Skeletal muscle satellite cell (primary cell): ENCODE data around the gene C4A. TPM values are rescaled to one million over a fixed set of nuclear protein-coding genes. Genes with fewer than 3 reads are reported as not detected.
"Not testable (repeated sequence)": the region's sequence is repeated elsewhere in the genome, so short reads cannot be mapped to it uniquely, and the experiment has no call there.

Experiments used
- H3K27me3 ChIP-seq: 2 replicates; pipeline ENCODE4 v1.7.0; 2013; ENCODE audit warnings: low read length; ENCODE audit not compliant: control insufficient read depth, insufficient read depth
- H3K36me3 ChIP-seq: 2 replicates; pipeline ENCODE4 v1.7.0; 2013; ENCODE audit warnings: mild to moderate bottlenecking, control low read depth, low read length; ENCODE audit not compliant: insufficient read depth
- H3K4me1 ChIP-seq: 2 replicates; pipeline ENCODE4 v1.7.0; 2013; ENCODE audit warnings: low read length; ENCODE audit not compliant: control insufficient read depth, insufficient read depth
- H3K4me2 ChIP-seq: 2 replicates; pipeline ENCODE4 v1.7.0; 2013; ENCODE audit warnings: mild to moderate bottlenecking, low read length
- H3K4me3 ChIP-seq: 2 replicates; pipeline ENCODE4 v1.7.0; 2013; ENCODE audit warnings: low read length
- H3K9ac ChIP-seq: 2 replicates; pipeline ENCODE4 v1.7.0; 2013; ENCODE audit warnings: mild to moderate bottlenecking, low read depth, low read length, moderate library complexity
- H3K9me3 ChIP-seq: replicated peaks from 2 replicates; pipeline ENCODE4 v1.7.0; 2013; ENCODE audit warnings: mild to moderate bottlenecking, control low read depth, low read length
- total RNA-seq: library from RNA; depleted of rRNA; stranded (reverse); fragments of >200 nt; gene quantifications from 2 replicates; pipeline ENCODE4 v1.2.3, GENCODE V29; 2012; rRNA removed

C4A gene
- 1.8 and 2.0 TPM in 2 replicates for total RNA-seq

DNA sequence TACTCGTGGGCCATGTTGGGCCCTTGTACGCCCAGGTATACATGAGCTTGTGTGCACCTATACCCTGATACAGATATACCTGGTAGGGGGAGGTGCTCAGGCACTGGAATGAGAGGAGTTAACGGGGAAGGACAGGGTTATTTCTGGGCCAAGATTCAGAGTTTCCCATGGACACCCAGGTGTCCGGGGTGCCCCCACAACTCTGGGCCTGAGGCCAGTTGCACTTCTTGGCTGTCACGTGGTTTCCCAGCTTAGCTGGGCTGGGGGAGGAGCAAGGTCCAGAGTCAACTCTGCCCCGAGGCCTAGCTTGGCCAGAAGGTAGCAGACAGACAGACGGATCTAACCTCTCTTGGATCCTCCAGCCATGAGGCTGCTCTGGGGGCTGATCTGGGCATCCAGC is at the start of gene C4A:
Gene C4A (plus strand): TSS at position 314 of the 400 bp plus-strand sequence. CDS start 51 bp downstream, at position 365.
- H3K4me1 ChIP-seq, H3K27me3 ChIP-seq, H3K36me3 ChIP-seq, H3K9ac ChIP-seq, H3K9me3 ChIP-seq, H3K4me2 ChIP-seq, H3K4me3 ChIP-seq: not testable (repeated sequence)

DNA sequence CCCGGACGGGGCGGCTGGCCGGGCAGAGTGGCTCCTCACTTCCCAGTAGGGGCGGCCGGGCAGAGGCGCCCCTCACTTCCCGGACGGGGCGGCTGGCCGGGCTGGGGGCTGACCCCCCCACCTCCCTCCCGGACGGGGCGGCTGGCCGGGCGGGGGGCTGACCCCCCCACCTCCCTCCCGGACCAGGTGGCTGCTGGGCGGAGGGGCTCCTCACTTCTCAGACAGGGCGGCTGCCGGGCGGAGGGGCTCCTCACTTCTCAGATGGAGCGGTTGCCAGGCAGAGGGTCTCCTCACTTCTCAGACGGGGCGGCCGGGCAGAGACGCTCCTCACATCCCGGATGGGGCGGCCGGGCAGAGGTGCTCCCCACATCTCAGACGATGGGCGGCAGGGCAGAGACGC is 49.7 kb upstream of the C4A start:
- H3K4me1 ChIP-seq, H3K4me3 ChIP-seq, H3K4me2 ChIP-seq, H3K9ac ChIP-seq, H3K36me3 ChIP-seq, H3K9me3 ChIP-seq: not testable (repeated sequence)
- H3K27me3 ChIP-seq, result peaks cover 14% of the 10 kb centered on the region

- H3K27me3 ChIP-seq, result peaks cover 14% of the 10 kb centered on the region
Measured at GRCh38 chr6:31933537-31933936, 48.3 kb upstream of the C4A start.

DNA sequence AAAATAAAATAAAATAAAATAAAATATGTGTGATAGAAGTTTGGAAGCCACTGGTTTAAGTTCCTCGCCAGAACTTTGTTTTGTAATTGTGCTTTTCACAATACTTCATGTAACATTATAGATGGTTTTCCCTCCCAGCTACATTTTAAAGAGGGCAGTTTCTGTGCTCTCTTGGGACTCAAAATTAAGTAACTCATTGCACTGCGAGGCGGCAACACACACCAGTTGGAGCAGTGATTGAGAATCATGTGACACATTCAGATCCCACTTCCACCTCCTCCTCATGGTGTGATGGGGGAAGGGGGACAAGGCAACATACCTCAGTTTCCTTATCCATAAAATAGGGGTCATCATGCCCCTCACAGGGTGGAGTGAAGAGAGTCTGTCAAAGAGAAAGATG is 46.8 kb upstream of the C4A start:
- Histone ChIP-seq H3K4me2 (no peak overlapping the region), H3K4me3 (no peak overlapping the region), H3K27me3 (peaks cover 14% of the 10 kb centered on the region), H3K9ac (no peak overlapping the region), H3K36me3 (no peaks in the 10 kb centered on the region), H3K9me3 (no peaks in the 10 kb centered on the region), H3K4me1 (peaks cover under 1% of the 10 kb centered on the region)

More at GRCh38 chr6:31933537-31933936, 48.3 kb upstream of the C4A start:
- Histone ChIP-seq H3K4me1 (no peaks in the 10 kb centered on the region), H3K36me3 (no peaks in the 10 kb centered on the region), H3K4me3 (no peak overlapping the region), H3K4me2 (no peak overlapping the region), H3K9me3 (no peaks in the 10 kb centered on the region), H3K9ac (no peak overlapping the region)

GRCh38 chr6:31935823-31936222 is 46.0 kb upstream of the C4A start:
- no peak overlapping the region for H3K4me3 ChIP-seq
- no peaks in the 10 kb centered on the region for H3K36me3 ChIP-seq
- no peaks in the 10 kb centered on the region for H3K9me3 ChIP-seq
- H3K9ac ChIP-seq, result no peak overlapping the region
- H3K27me3 ChIP-seq, result peaks cover 14% of the 10 kb centered on the region
- peaks cover 5% of the 10 kb centered on the region for H3K4me1 ChIP-seq
- no peak overlapping the region for H3K4me2 ChIP-seq

- Histone ChIP-seq H3K4me3 (no peak overlapping the region), H3K4me1 (peaks cover 10% of the 10 kb centered on the region)
Measured at GRCh38 chr6:31940256-31940664, 41.6 kb upstream of the C4A start.

GRCh38 chr6:31943742-31944141 is 38.1 kb upstream of the C4A start:
- peaks cover 18% of the 10 kb centered on the region for H3K27me3 ChIP-seq
- H3K4me3 ChIP-seq, result no peak overlapping the region
- peaks cover 23% of the 10 kb centered on the region for H3K4me1 ChIP-seq
- H3K9me3 ChIP-seq, result no peaks in the 10 kb centered on the region
- no peaks in the 10 kb centered on the region for H3K36me3 ChIP-seq
- no peak overlapping the region for H3K4me2 ChIP-seq
- H3K9ac ChIP-seq, result no peak overlapping the region

More at GRCh38 chr6:31940256-31940664, 41.6 kb upstream of the C4A start:
- no peak overlapping the region for H3K4me2 ChIP-seq
- no peaks in the 10 kb centered on the region for H3K9me3 ChIP-seq
- no peak overlapping the region for H3K9ac ChIP-seq
- H3K36me3 ChIP-seq, result no peaks in the 10 kb centered on the region
- H3K27me3 ChIP-seq, result peaks cover 18% of the 10 kb centered on the region

- Histone ChIP-seq H3K4me1 (peaks cover 27% of the 10 kb centered on the region), H3K36me3 (no peaks in the 10 kb centered on the region), H3K4me3 (peak overlapping the region; percentile 29), H3K9ac (no peak overlapping the region), H3K9me3 (no peaks in the 10 kb centered on the region), H3K4me2 (peak overlapping the region; percentile 85), H3K27me3 (peaks cover 18% of the 10 kb centered on the region)
Measured at GRCh38 chr6:31945154-31945506, 36.7 kb upstream of the C4A start.

DNA sequence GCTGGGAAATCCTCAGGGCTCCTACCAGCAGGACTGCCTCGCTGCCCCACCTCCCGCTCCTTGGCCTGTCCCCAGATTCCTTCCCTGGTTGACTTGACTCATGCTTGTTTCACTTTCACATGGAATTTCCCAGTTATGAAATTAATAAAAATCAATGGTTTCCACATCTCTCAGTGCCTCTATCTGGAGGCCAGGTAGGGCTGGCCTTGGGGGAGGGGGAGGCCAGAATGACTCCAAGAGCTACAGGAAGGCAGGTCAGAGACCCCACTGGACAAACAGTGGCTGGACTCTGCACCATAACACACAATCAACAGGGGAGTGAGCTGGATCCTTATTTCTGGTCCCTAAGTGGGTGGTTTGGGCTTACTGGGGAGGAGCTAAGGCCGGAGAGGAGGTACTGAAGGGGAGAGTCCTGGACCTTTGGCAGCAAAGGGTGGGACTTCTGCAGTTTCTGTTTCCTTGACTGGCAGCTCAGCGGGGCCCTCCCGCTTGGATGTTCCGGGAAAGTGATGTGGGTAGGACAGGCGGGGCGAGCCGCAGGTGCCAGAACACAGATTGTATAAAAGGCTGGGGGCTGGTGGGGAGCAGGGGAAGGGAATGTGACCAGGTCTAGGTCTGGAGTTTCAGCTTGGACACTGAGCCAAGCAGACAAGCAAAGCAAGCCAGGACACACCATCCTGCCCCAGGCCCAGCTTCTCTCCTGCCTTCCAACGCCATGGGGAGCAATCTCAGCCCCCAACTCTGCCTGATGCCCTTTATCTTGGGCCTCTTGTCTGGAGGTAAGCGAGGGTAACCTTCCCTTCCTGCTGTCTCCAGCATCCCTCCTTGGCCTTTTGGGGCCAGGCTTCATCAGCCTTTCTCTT is 36.1 kb upstream of the C4A start, which contains the start of gene CFB:
Gene CFB (plus strand): TSS at position 589 of the 863 bp plus-strand sequence. CDS start 127 bp downstream, at position 716.
- Histone ChIP-seq H3K4me3 (peak within 1 kb of the TSS; percentile 60), H3K9me3 (no peaks in the 10 kb centered on the region), H3K4me1 (peaks cover 23% of the 10 kb centered on the region), H3K9ac (peak within 1 kb of the TSS; percentile 17), H3K36me3 (peaks cover 3% of the 10 kb centered on the region), H3K4me2 (peak within 1 kb of the TSS; percentile 85), H3K27me3 (peaks cover 18% of the 10 kb centered on the region)

GRCh38 chr6:31946370-31946885 is 35.4 kb upstream of the C4A start:
- H3K4me3 ChIP-seq, result no peak overlapping the region

GRCh38 chr6:31947070-31947675 is 34.7 kb upstream of the C4A start:
- Histone ChIP-seq H3K9ac (no peak overlapping the region), H3K9me3 (no peaks in the 10 kb centered on the region), H3K4me3 (no peak overlapping the region), H3K4me1 (peaks cover 23% of the 10 kb centered on the region), H3K27me3 (peaks cover 17% of the 10 kb centered on the region), H3K36me3 (peaks cover 18% of the 10 kb centered on the region), H3K4me2 (no peak overlapping the region)

More at GRCh38 chr6:31946370-31946885, 35.4 kb upstream of the C4A start:
- no peaks in the 10 kb centered on the region for H3K9me3 ChIP-seq
- no peak overlapping the region for H3K9ac ChIP-seq
- H3K36me3 ChIP-seq, result peaks cover 10% of the 10 kb centered on the region
- H3K4me2 ChIP-seq, result peak overlapping the region; percentile 85
- H3K27me3 ChIP-seq, result peaks cover 18% of the 10 kb centered on the region
- peaks cover 23% of the 10 kb centered on the region for H3K4me1 ChIP-seq
